K562 (cell line): ENCODE data around the gene DAGLA.
A peak's percentile ranks its signal among the peaks of the same experiment; 100 is the strongest.

Experiments used
- CTCF ChIP-seq, 3 experiments: IDR thresholded peaks in 2 of 3; conservative IDR thresholded peaks in 1 of 3; 2 replicates each; pipeline ENCODE4 v1.5.1; 2011 to 2012; ENCODE audit warnings: low read length in 3 of 3, mild to moderate bottlenecking in 3 of 3, control low read depth in 2 of 3, improper control_type of control experiment in 1 of 3, inconsistent platforms in 1 of 3, low read depth in 1 of 3, mixed read lengths in 1 of 3, moderate library complexity in 1 of 3; ENCODE audit not compliant: insufficient read depth in 2 of 3
- HDAC6 ChIP-seq: IDR thresholded peaks from 2 replicates; pipeline ENCODE4 v1.6.1; 2012; ENCODE audit warnings: low read depth, mild to moderate bottlenecking, control low read depth, inconsistent platforms, low read length, moderate library complexity
- PREB ChIP-seq: sonication (generic); formaldehyde crosslinking; IDR thresholded peaks from 2 replicates; pipeline ENCODE4 v1.8.1; 2023; ENCODE audit warnings: mild to moderate bottlenecking, missing genetic modification reagents
- REST ChIP-seq, 2 experiments: fragments of 450-650 bp; formaldehyde crosslinking in 1 of 2; IDR thresholded peaks; 2 replicates each; pipeline versions ENCODE4 v1.4.0 to v1.6.1; 2014 to 2020; ENCODE audit warnings: mild to moderate bottlenecking in 2 of 2, borderline replicate concordance in 1 of 2, low read depth in 1 of 2
- ZBTB34 ChIP-seq: fragments of 250-450 bp; sonication (Bioruptor Pico); IDR thresholded peaks from 2 replicates; pipeline ENCODE4 v1.8.0; 2021; ENCODE audit warnings: mild to moderate bottlenecking, moderate library complexity
- ZBTB8A ChIP-seq: fragments of 450-650 bp; IDR thresholded peaks from 2 replicates; pipeline ENCODE4 v1.6.1; 2018; ENCODE audit warnings: mild to moderate bottlenecking, moderate library complexity; ENCODE audit not compliant: partially characterized antibody

- TF ChIP-seq CTCF (IDR thresholded peaks at IDR 0.05 in 2 of 3, conservative IDR thresholded peaks at IDR 0.05 in 1 of 3; ENCODE audit: insufficient read depth in 2 of 3, low read depth in 1 of 3, low read length in 3 of 3) (no peak), ZBTB8A (no peak), PREB (CRISPR knock-in tag) (no peak), ZBTB34 (CRISPR knock-in tag) (no peak), HDAC6 (no peak), REST (IDR thresholded peaks at IDR 0.05; ENCODE audit: borderline replicate concordance) (peak; percentile 83), REST (CRISPR knock-in tag; IDR thresholded peaks at IDR 0.05; ENCODE audit: low read depth) (peak; percentile 81; the same call in 1 of the 2 replicates)
Observed at GRCh38 chr11:61792310-61793082, 112.3 kb downstream of the DAGLA start, which contains the start of the genes FEN1 and TMEM258.
